CD14-positive monocyte (primary cell): Measurements from ENCODE around the gene PRR36. TPM values are rescaled to one million over a fixed set of nuclear protein-coding genes. Genes with fewer than 3 reads are reported as not detected.

Experiments used
- DNase-seq, 3 donors: peaks; one replicate each; pipeline ENCODE4 v3.0.0-alpha.2; 2011 to 2022
- H2AFZ ChIP-seq: 2 replicates; pipeline ENCODE4 v1.6.0; 2012; ENCODE audit warnings: mild to moderate bottlenecking, low read depth, low read length, inconsistent platforms; ENCODE audit not compliant: insufficient read depth, poor library complexity, severe bottlenecking
- H3K27ac ChIP-seq, 2 donors: 1 replicate in 1 of 2; 2 replicates in 1 of 2; pipeline ENCODE4 v1.5.1; 2012 to 2013; ENCODE audit warnings: low read length in 2 of 2, control low read depth in 1 of 2, inconsistent platforms in 1 of 2, low read depth in 1 of 2, mild to moderate bottlenecking in 1 of 2
- H3K27me3 ChIP-seq, 2 donors: one replicate each; pipeline versions ENCODE4 v1.6.0 to v1.6.1; 2011 to 2013; ENCODE audit warnings: low read length in 2 of 2; ENCODE audit not compliant: control insufficient read depth in 2 of 2, insufficient read depth in 2 of 2
- H3K36me3 ChIP-seq, 2 donors: replicated peaks in 1 of 2; 1 replicate in 1 of 2; 2 replicates in 1 of 2; pipeline versions ENCODE4 v1.5.1 to v1.6.1; 2012 to 2013; ENCODE audit warnings: low read length in 2 of 2, control low read depth in 1 of 2, inconsistent platforms in 1 of 2, mild to moderate bottlenecking in 1 of 2; ENCODE audit not compliant: insufficient read depth in 2 of 2, control insufficient read depth in 1 of 2
- H3K4me1 ChIP-seq, 2 donors: 1 replicate in 1 of 2; 2 replicates in 1 of 2; pipeline versions ENCODE4 v1.5.1 to v1.6.1; 2012 to 2013; ENCODE audit warnings: low read length in 2 of 2, control low read depth in 1 of 2, inconsistent platforms in 1 of 2, mild to moderate bottlenecking in 1 of 2, moderate library complexity in 1 of 2; ENCODE audit not compliant: insufficient read depth in 2 of 2, control insufficient read depth in 1 of 2
- H3K4me2 ChIP-seq: replicated peaks from 2 replicates; pipeline ENCODE3; 2012; ENCODE audit warnings: low read length, moderate library complexity, mild to moderate bottlenecking; ENCODE audit not compliant: poor library complexity, severe bottlenecking; ENCODE audit errors: extremely low read depth
- H3K4me3 ChIP-seq, 3 experiments: fragments of 200-600 bp in 1 of 3; sonication (generic) in 1 of 3; replicated peaks in 1 of 3; 1 replicate in 2 of 3; 2 replicates in 1 of 3; pipeline ENCODE4 v1.5.1; 2011 to 2013; ENCODE audit warnings: low read length in 3 of 3, mild to moderate bottlenecking in 3 of 3, control low read depth in 2 of 3, low read depth in 2 of 3, inconsistent platforms in 1 of 3, moderate library complexity in 1 of 3
- H3K79me2 ChIP-seq: 2 replicates; pipeline ENCODE4 v1.6.0; 2012; ENCODE audit warnings: mild to moderate bottlenecking, control low read depth, inconsistent platforms, low read length, moderate library complexity; ENCODE audit not compliant: insufficient read depth
- H3K9ac ChIP-seq: 2 replicates; pipeline ENCODE4 v1.6.0; 2017; ENCODE audit warnings: low read length, mild to moderate bottlenecking; ENCODE audit not compliant: insufficient read depth, poor library complexity, severe bottlenecking
- H3K9me3 ChIP-seq, 2 donors: replicated peaks in 1 of 2; 1 replicate in 1 of 2; 2 replicates in 1 of 2; pipeline versions ENCODE4 v1.5.1 to v1.6.1; 2012 to 2013; ENCODE audit warnings: low read length in 2 of 2, control low read depth in 1 of 2; ENCODE audit not compliant: control insufficient read depth in 1 of 2, insufficient read depth in 1 of 2
- H4K20me1 ChIP-seq: 2 replicates; pipeline ENCODE4 v1.6.0; 2012; ENCODE audit warnings: mild to moderate bottlenecking, low read length, control low read depth, moderate library complexity; ENCODE audit not compliant: insufficient read depth
- H3K27ac Mint-ChIP-seq, 7 donors: one replicate each; pipeline ENCODE4 v1.8.0; 2020; ENCODE audit warnings: mild to moderate bottlenecking in 7 of 7, mixed read lengths in 7 of 7, moderate library complexity in 6 of 7, inconsistent platforms in 2 of 7
- H3K27me3 Mint-ChIP-seq, 3 donors: one replicate each; pipeline ENCODE4 v1.8.0; 2021 to 2022; ENCODE audit warnings: low read depth in 3 of 3, mild to moderate bottlenecking in 3 of 3, mixed read lengths in 3 of 3, moderate library complexity in 3 of 3, inconsistent platforms in 1 of 3
- H3K36me3 Mint-ChIP-seq, 2 donors: one replicate each; pipeline ENCODE4 v1.8.0; 2020; ENCODE audit warnings: mixed read lengths in 2 of 2, inconsistent platforms in 1 of 2, mild to moderate bottlenecking in 1 of 2
- H3K4me1 Mint-ChIP-seq: one replicate; pipeline ENCODE4 v1.8.0; 2020; ENCODE audit warnings: mild to moderate bottlenecking, mixed read lengths
- H3K4me3 Mint-ChIP-seq, 2 donors: one replicate each; pipeline ENCODE4 v1.8.0; 2020; ENCODE audit warnings: mild to moderate bottlenecking in 2 of 2, mixed read lengths in 2 of 2, moderate library complexity in 1 of 2
- H3K9me3 Mint-ChIP-seq, 7 donors: one replicate each; pipeline ENCODE4 v1.8.0; 2020 to 2022; ENCODE audit warnings: mixed read lengths in 7 of 7, mild to moderate bottlenecking in 6 of 7, moderate library complexity in 6 of 7, inconsistent platforms in 2 of 7
- CTCF ChIP-seq: fragments of 200-600 bp; IDR thresholded peaks from one replicate; pipeline ENCODE4 v1.8.0; 2022; ENCODE audit warnings: antibody characterized with exemption, mild to moderate bottlenecking
- WGBS: methylation state at CpG from one replicate; pipeline ENCODE4 v1.1.5; 2013; ENCODE audit warnings: missing lambda C conversion rate; ENCODE audit not compliant: insufficient coverage; 5-methylcytosine and 5-hydroxymethylcytosine counted together
- intact Hi-C, 2 donors: fragments of 100-400 bp; cut with micrococcal nuclease; formaldehyde crosslinking; loops; one replicate each; pipeline versions ENCODE4 v1.15.0 to v1.15.1; 2023
- polyA plus RNA-seq, 3 donors: library from polyadenylated mRNA; depleted of rRNA in 1 of 3; unstranded in 2 of 3; stranded (reverse) in 1 of 3; fragments of 300-500 nt in 2 of 3; fragments of >200 nt in 1 of 3; fragmentation: Illumina TruSeq in 2 of 3; gene quantifications; 1 replicate in 2 of 3; 2 replicates in 1 of 3; pipeline ENCODE4 v1.2.3, GENCODE V29; 2012 to 2021

PRR36 gene
- polyA plus RNA-seq, 3 donors = not detected

GRCh38 chr19:7888826-7889217 lies 14.6 kb upstream of the PRR36 start:
- Histone ChIP-seq H3K36me3 (no peaks in the 10 kb centered on the region), H3K4me1 (peaks cover 2 to 7% of the 10 kb centered on the region in 2 donors), H3K27ac (no peak overlapping the region), H2AFZ (peak overlapping the region; percentile 53), H4K20me1 (no peaks in the 10 kb centered on the region), H3K9ac (no peak overlapping the region), H3K27me3 (peaks cover 8 to 28% of the 10 kb centered on the region in 2 donors), H3K4me3 (no peak overlapping the region), H3K9me3 (no peaks in the 10 kb centered on the region), H3K4me2 (peak overlapping the region; percentile 22), H3K79me2 (no peaks in the 10 kb centered on the region)
- TF ChIP-seq CTCF = no peak
- H3K27ac Mint-ChIP-seq = no peak overlapping the region
- intact Hi-C loops = no loop called here
- peak overlapping the region in 1 of 2 donors; percentile 59 for H3K4me3 Mint-ChIP-seq
- peaks cover 0 to 10% (median 0%) of the 10 kb centered on the region in 7 donors for H3K9me3 Mint-ChIP-seq
- DNase-seq = no peak
- H3K36me3 Mint-ChIP-seq = peaks cover 0 to 3% of the 10 kb centered on the region in 2 donors
- H3K4me1 Mint-ChIP-seq = peaks cover 7% of the 10 kb centered on the region
- peaks cover 43 to 70% (median 62%) of the 10 kb centered on the region in 3 donors for H3K27me3 Mint-ChIP-seq
- WGBS = 85% methylated on average over 8 of the region's 8 CpGs

GRCh38 chr19:7888145-7888825 lies 14.1 kb upstream of the PRR36 start, which contains the start of gene LRRC8E:
Gene LRRC8E, plus strand, starts transcription at chr19:7888510. Its CDS starts 7,094 bp downstream, at chr19:7895604.
- peaks cover 7% of the 10 kb centered on the region for H3K4me1 Mint-ChIP-seq
- peak within 1 kb of the TSS; percentile 22 for H3K4me2 ChIP-seq

More at GRCh38 chr19:7888145-7888825, 14.1 kb upstream of the PRR36 start, which contains the start of gene LRRC8E:
- H3K27ac ChIP-seq = no peak within 1 kb of the TSS
- H3K9me3 ChIP-seq = no peaks in the 10 kb centered on the region
- peak in 2 of 3 donors; percentile 16 to 54 for DNase-seq
- peak within 1 kb of the TSS in 1 of 7 donors; percentile 50 for H3K27ac Mint-ChIP-seq
- peaks cover 8 to 26% of the 10 kb centered on the region in 2 donors for H3K27me3 ChIP-seq
- no peak within 1 kb of the TSS for H3K9ac ChIP-seq
- H3K36me3 Mint-ChIP-seq = peaks cover 0 to 3% of the 10 kb centered on the region in 2 donors
- H3K9me3 Mint-ChIP-seq = peaks cover 0 to 10% (median 0%) of the 10 kb centered on the region in 7 donors
- TF ChIP-seq CTCF = no peak
- no peaks in the 10 kb centered on the region for H3K79me2 ChIP-seq
- H3K36me3 ChIP-seq = no peaks in the 10 kb centered on the region
- peak within 1 kb of the TSS; percentile 53 for H2AFZ ChIP-seq
- intact Hi-C loops = no loop called here
- peaks cover 2 to 7% of the 10 kb centered on the region in 2 donors for H3K4me1 ChIP-seq
- H3K4me3 ChIP-seq = peak within 1 kb of the TSS in 1 of 3 experiments; percentile 16
- H3K27me3 Mint-ChIP-seq = peaks cover 43 to 64% (median 60%) of the 10 kb centered on the region in 3 donors
- H4K20me1 ChIP-seq = no peaks in the 10 kb centered on the region
- WGBS = 12% methylated on average over 53 of the region's 53 CpGs
- H3K4me3 Mint-ChIP-seq = peak within 1 kb of the TSS in 1 of 2 donors; percentile 81
